HEK293T (cell line): ENCODE measurements around the gene MGAT4C.

ENCODE experiments used
- ARNT ChIP-seq: fragments of 450-650 bp; IDR thresholded peaks from 2 replicates; pipeline ENCODE4 v1.6.1; 2017; ENCODE audit warnings: mild to moderate bottlenecking
- BHLHE40 ChIP-seq: fragments of 450-650 bp; IDR thresholded peaks from 2 replicates; pipeline ENCODE4 v1.6.1; 2016; ENCODE audit warnings: mild to moderate bottlenecking, moderate library complexity, borderline replicate concordance
- FOXK2 ChIP-seq: fragments of 450-650 bp; IDR thresholded peaks from 2 replicates; pipeline ENCODE4 v1.6.1; 2016; ENCODE audit warnings: mild to moderate bottlenecking
- FOXM1 ChIP-seq: fragments of 450-650 bp; IDR thresholded peaks from 2 replicates; pipeline ENCODE4 v1.6.1; 2017; ENCODE audit warnings: mild to moderate bottlenecking, borderline replicate concordance
- HDGF ChIP-seq: fragments of 450-650 bp; IDR thresholded peaks from 2 replicates; pipeline ENCODE4 v1.6.1; 2017; ENCODE audit warnings: antibody characterized with exemption, borderline replicate concordance
- L3MBTL2 ChIP-seq: fragments of 450-650 bp; conservative IDR thresholded peaks from 2 replicates; pipeline ENCODE4 v1.6.1; 2016; ENCODE audit warnings: mild to moderate bottlenecking
- NFRKB ChIP-seq: fragments of 450-650 bp; IDR thresholded peaks from 2 replicates; pipeline ENCODE4 v1.6.1; 2016; ENCODE audit warnings: mild to moderate bottlenecking, moderate library complexity
- SP1 ChIP-seq: fragments of 450-650 bp; IDR thresholded peaks from 2 replicates; pipeline ENCODE4 v1.6.1; 2017
- SUZ12 ChIP-seq: fragments of 450-650 bp; IDR thresholded peaks from 2 replicates; pipeline ENCODE4 v1.6.1; 2016; ENCODE audit warnings: mild to moderate bottlenecking
- TARDBP ChIP-seq: fragments of 450-650 bp; IDR thresholded peaks from 2 replicates; pipeline ENCODE4 v1.6.1; 2016
- ZNF384 ChIP-seq: fragments of 450-650 bp; IDR thresholded peaks from 2 replicates; pipeline ENCODE4 v1.6.1; 2016
- TF ChIP-seq, protein P1 (sequence below): fragments of 450-650 bp; IDR thresholded peaks from 2 replicates; pipeline ENCODE4 v1.6.1; 2016

- no peak for TF ChIP-seq FOXM1
- no peak for TF ChIP-seq TARDBP
- no peak for TF ChIP-seq SP1
- no peak for TF ChIP-seq ARNT
- TF ChIP-seq SUZ12: no peak
- TF ChIP-seq BHLHE40: no peak
- no peak for TF ChIP-seq ZNF384
- TF ChIP-seq HDGF: no peak
- TF ChIP-seq NFRKB: no peak
- TF ChIP-seq, protein P1, sequence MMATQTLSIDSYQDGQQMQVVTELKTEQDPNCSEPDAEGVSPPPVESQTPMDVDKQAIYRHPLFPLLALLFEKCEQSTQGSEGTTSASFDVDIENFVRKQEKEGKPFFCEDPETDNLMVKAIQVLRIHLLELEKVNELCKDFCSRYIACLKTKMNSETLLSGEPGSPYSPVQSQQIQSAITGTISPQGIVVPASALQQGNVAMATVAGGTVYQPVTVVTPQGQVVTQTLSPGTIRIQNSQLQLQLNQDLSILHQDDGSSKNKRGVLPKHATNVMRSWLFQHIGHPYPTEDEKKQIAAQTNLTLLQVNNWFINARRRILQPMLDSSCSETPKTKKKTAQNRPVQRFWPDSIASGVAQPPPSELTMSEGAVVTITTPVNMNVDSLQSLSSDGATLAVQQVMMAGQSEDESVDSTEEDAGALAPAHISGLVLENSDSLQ: no peak
- no peak for TF ChIP-seq FOXK2
- no peak for TF ChIP-seq L3MBTL2
Observed at GRCh38 chr12:85949253-85949652, 306.9 kb downstream of the MGAT4C start.
